ENCODE measurements around the gene IRX1. TPM values are rescaled to one million over a fixed set of nuclear protein-coding genes. Genes with fewer than 3 reads are reported as not detected.

IRX1 gene
- total RNA-seq, 2 donors from 2014 or later = not detected

DNA sequence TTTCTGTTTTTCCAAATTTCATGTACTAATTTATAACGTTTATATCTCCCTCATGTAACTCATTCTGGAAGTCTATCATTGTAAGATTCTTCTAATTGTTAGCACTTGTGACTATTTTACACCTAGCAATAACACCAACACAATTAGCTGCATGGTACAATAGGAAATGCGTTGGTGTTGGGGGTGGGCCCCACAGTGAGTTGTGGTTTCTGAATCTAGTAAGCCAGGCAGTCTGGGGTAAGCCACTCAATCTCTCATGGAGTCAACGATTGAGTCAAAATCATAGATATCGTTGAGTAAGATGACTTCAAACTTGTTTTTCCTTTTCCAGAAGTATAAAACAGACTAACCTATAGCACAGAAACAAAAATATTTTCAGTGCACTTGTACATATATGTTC, 30.0 kb downstream of the IRX1 start:
- DNase-seq = no peak
- intact Hi-C loops (cut with DNase I, micrococcal nuclease) = no loop called here
- ATAC-seq = no peak

- intact Hi-C loops (cut with DNase I, micrococcal nuclease) = no loop called here
- DNase-seq (no peak), ATAC-seq (no peak)
These were observed 38.4 kb downstream of the IRX1 start for GRCh38 chr5:3634061-3634460.

DNA sequence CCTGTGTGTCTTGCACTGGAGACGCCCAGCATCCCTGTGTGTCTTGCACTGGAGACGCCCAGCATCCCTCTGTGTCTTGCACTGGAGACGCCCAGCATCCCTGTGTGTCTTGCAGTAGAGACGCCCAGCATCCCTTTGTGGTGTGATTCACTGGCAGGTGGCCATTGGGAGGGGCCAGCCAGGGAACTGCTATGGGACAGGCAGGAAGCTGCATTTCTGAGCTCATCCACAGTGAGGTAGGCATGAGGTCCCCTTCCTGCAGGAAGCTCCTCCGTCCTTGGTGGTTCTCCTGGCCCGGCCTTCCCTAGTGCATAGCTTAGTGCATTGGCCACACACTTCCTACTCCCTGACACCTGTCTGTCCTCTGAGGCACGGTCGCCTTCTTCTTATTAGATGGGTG, 43.5 kb downstream of the IRX1 start:
- intact Hi-C loops (cut with DNase I, micrococcal nuclease) = no loop called here
- ATAC-seq (no peak), DNase-seq (no peak)

DNA sequence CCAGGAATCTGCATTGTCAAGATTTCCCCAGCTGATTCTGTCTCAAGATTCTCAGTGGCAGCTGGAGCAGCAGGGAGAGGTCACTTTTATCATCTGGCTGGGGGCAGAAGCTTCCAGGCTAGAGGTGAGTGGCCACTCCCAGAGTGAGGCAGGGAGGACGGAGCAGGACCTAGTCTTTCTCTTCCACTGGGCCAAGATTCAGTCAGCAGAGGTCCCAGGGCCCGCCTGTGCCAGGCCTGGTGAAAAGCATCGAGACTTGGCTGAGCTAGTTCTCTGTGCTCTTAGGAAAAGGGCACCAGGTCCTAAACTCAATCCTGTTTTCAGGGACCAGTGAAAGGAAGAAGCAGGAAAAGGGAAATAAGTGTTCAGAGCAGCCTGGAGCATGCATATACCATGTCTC, 46.6 kb downstream of the IRX1 start:
- intact Hi-C loops (cut with DNase I, micrococcal nuclease) = no loop called here
- no peak for ATAC-seq
- no peak for DNase-seq

DNA sequence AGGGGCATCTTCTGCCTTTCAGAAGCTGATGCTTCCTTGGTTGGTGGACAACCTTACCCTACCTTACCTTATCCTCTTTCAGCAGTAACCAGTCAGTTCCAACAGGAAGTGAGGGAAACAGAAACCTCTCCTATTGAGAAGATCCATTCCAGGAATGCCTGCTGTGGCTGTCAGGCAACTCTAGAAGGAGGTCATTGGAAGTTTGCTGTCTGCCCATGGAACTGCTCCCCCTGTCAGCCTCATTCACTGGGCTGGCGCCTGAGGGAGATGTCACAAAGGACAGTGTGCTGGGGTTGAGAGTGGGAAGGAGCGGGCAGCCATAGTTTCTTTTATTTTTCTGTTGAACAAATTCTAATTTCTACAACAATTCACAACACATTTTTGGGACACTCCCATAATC, 54.7 kb downstream of the IRX1 start:
- ATAC-seq (no peak), DNase-seq (no peak)
- intact Hi-C loops (cut with DNase I, micrococcal nuclease) = no loop called here

GRCh38 chr5:3650868-3651267, 55.2 kb downstream of the IRX1 start:
- no peak for ATAC-seq
- no peak for DNase-seq
- intact Hi-C loops (cut with DNase I, micrococcal nuclease) = no loop called here
